Measurements from ENCODE around the gene TIMM44. TPM values are rescaled to one million over a fixed set of nuclear protein-coding genes. Genes with fewer than 3 reads are reported as not detected.

TIMM44 gene
- total RNA-seq, 1 donor from 2014 or later: 92.5 TPM

DNA sequence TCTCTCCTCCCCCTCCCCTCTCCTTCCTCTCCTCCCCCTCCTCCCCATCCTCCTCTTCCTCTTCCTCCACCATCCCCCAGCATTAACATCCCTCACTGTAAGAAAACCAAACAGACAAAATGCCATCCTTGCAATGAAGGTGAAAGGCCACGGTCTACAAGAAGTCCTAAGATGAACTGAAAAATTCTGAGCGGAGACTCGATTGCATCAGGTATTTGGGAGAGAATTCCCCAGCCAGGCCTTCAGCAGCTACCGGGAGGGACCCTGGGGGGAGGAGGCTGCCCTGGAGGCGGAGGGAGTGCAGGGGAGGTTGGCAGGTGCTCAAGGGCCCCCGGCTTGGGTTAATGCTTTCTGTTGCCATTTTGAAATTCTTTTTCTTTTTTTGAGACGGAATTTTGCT lies 10.1 kb upstream of the TIMM44 start:
- Mint-ChIP-seq H3K27me3 (no peaks in the 10 kb centered on the region), H3K27ac (no peak overlapping the region), H3K36me3 (ENCODE audit: low read depth) (peaks cover 11% of the 10 kb centered on the region), H3K4me3 (no peak overlapping the region), H3K4me1 (no peaks in the 10 kb centered on the region), H3K9me3 (no peaks in the 10 kb centered on the region)
- TF ChIP-seq, protein P1, sequence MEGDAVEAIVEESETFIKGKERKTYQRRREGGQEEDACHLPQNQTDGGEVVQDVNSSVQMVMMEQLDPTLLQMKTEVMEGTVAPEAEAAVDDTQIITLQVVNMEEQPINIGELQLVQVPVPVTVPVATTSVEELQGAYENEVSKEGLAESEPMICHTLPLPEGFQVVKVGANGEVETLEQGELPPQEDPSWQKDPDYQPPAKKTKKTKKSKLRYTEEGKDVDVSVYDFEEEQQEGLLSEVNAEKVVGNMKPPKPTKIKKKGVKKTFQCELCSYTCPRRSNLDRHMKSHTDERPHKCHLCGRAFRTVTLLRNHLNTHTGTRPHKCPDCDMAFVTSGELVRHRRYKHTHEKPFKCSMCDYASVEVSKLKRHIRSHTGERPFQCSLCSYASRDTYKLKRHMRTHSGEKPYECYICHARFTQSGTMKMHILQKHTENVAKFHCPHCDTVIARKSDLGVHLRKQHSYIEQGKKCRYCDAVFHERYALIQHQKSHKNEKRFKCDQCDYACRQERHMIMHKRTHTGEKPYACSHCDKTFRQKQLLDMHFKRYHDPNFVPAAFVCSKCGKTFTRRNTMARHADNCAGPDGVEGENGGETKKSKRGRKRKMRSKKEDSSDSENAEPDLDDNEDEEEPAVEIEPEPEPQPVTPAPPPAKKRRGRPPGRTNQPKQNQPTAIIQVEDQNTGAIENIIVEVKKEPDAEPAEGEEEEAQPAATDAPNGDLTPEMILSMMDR (IDR thresholded peaks at IDR 0.05): no peak
- ATAC-seq (ENCODE audit: low read depth) (no peak), DNase-seq (no peak)
- intact Hi-C loops (cut with micrococcal nuclease): no loop called here
- POLR2A ChIA-PET: no interaction called here
- CTCF ChIA-PET: interaction anchor here (0.7 kb wide), 1 partner anchor 156 kb away, joined by 3 read pairs; no protein-coding TSS in a partner anchor

DNA sequence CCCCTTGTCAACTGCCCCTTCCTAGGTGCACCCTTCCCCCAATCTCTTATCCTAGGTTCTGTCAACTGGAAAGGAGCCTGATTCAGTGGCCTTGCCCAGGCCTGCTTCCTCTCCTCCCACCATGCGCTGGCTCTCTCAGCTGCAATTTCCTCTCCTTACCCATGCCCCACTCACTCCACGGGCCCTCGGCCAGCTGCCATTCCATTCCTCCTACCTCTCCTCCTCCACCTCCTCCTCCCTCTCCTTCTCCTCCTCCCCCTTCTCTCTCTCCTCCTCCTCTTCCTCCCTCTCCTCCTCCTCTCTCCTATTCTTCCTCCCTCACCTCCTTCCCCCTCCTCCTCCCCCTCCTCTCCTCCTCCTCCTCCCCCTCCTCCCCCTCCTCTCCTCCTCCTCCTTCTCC lies 9.6 kb upstream of the TIMM44 start:
- H3K27me3 Mint-ChIP-seq: no peaks in the 10 kb centered on the region
- H3K4me1 Mint-ChIP-seq: no peaks in the 10 kb centered on the region
- H3K4me3 Mint-ChIP-seq: no peak overlapping the region
- H3K9me3 Mint-ChIP-seq: no peaks in the 10 kb centered on the region
- H3K27ac Mint-ChIP-seq: no peak overlapping the region
- ChIA-PET POLR2A (interaction anchor here (0.7 kb wide), 1 partner anchor 145 kb away, joined by 8 read pairs; no protein-coding TSS in a partner anchor), CTCF (no interaction called here)
- TF ChIP-seq, protein P1 (IDR thresholded peaks at IDR 0.05): no peak
- H3K36me3 Mint-ChIP-seq (ENCODE audit: low read depth): peaks cover 6% of the 10 kb centered on the region
- ATAC-seq (ENCODE audit: low read depth) (no peak), DNase-seq (no peak)
- intact Hi-C loops (cut with micrococcal nuclease): no loop called here

DNA sequence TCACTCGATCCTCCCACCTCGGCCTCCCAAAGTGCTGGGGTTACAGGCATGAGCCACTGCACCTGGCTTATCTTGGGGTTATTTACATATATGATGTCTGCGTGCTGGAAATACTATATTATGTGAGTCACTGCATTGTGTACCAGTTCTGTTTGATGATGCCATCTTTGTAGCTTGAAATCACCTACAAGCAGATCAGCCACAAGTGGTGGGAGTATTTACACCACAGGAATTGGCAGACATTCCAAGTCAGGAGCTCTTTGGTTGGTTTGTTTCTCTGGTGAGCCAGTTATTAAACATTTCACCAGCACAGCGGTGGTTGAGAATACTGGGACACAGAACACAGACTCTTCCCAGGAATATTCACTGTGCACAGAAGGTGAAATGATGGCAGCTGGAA lies 4.5 kb upstream of the TIMM44 start:
- TF ChIP-seq, protein P1 (IDR thresholded peaks at IDR 0.05): no peak
- no peak overlapping the region for H3K27ac Mint-ChIP-seq
- CTCF ChIA-PET: no interaction called here
- no peaks in the 10 kb centered on the region for H3K27me3 Mint-ChIP-seq
- no peaks in the 10 kb centered on the region for H3K9me3 Mint-ChIP-seq
- no peak for ATAC-seq (ENCODE audit: low read depth)
- H3K36me3 Mint-ChIP-seq (ENCODE audit: low read depth): peaks cover 4% of the 10 kb centered on the region
- POLR2A ChIA-PET: no interaction called here
- H3K4me1 Mint-ChIP-seq: peaks cover 12% of the 10 kb centered on the region
- intact Hi-C loops (cut with micrococcal nuclease): no loop called here
- DNase-seq: no peak
- H3K4me3 Mint-ChIP-seq: no peak overlapping the region

DNA sequence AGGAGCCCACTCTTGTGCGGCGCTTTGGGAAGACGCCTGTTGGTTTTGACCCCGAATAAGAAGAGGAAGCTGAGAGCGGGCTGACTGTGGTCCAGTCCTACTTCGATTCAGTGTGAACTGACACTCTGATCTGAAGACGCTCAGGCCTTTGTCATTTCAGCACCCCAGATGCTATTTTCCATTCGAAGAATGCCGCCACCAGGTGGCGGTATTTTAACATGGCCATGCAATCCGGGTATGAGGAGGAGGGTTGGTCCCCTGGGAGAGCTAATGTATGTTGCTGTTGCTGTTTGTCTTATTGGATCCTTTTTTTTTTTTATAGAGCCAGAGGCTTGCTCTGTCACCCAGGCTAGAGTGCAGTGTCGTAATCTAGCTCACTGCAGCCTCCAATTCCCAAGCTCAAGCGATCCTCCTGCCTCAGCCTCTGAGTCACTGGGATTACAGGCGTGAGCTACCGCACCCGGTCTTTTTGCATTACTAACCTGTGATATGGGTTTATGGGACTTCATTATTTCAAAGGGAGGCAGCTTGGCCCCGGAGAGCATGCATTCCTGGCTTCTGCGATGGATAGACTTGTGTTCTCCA lies 803 bp upstream of the TIMM44 start:
- DNase-seq (peak; percentile 74), ATAC-seq (ENCODE audit: low read depth) (peak; percentile 26)
- Mint-ChIP-seq H3K27ac (peak overlapping the region; percentile 97), H3K4me3 (peak overlapping the region; percentile 91), H3K4me1 (peaks cover 30% of the 10 kb centered on the region), H3K9me3 (no peaks in the 10 kb centered on the region), H3K36me3 (ENCODE audit: low read depth) (peaks cover 22% of the 10 kb centered on the region), H3K27me3 (no peaks in the 10 kb centered on the region)
- ChIA-PET POLR2A (interaction anchor here (0.5 to 2.8 kb wide), 28 partner anchors 9 to 875 kb away, joined by 3 to 49 read pairs (median 4); partner anchors contain the start of genes CERS4, ELAVL1, MAP2K7 and PET100), CTCF (interaction anchor here (0.6 to 3.2 kb wide), 25 partner anchors 15 to 845 kb away, joined by 3 to 12 read pairs (median 4); partner anchors contain the start of genes CTXN1, SNAPC2 and TRAPPC5)
- TF ChIP-seq, protein P1 (IDR thresholded peaks at IDR 0.05): peak; percentile 73
- intact Hi-C loops (cut with micrococcal nuclease): loop anchor here (1.0 to 5.0 kb wide), 5 partner anchors 58 to 377 kb away; partner anchors contain the start of gene CERS4

DNA sequence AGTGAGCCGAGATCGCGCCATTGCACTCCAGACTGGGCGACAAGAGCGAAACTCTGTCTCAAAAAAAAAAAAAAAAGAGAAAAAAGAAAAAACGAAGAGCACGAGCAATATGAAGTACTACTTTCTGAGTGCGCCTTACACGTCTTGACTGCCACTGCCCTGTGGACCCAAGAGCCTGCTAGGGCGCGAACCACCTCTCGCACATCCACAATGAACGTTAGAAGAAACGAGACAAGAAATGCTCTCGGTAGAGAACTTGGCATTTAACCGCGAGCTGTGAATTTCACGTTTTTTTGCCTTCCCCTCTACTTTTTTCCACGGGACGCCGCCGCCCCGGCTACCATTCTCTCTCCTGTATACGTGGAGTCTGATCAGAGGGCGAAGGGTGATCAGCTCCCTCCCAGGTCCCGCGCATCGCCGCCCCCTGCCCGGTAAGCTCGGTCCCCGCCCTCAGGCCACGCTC lies 454 bp downstream of the TIMM44 start:
- Mint-ChIP-seq H3K36me3 (ENCODE audit: low read depth) (peaks cover 33% of the 10 kb centered on the region), H3K27me3 (no peaks in the 10 kb centered on the region), H3K4me1 (peaks cover 33% of the 10 kb centered on the region), H3K9me3 (no peaks in the 10 kb centered on the region), H3K27ac (peak overlapping the region; percentile 97), H3K4me3 (peak overlapping the region; percentile 91)
- ChIA-PET CTCF (interaction anchor here (1.2 to 3.2 kb wide), 7 partner anchors 16 to 375 kb away, joined by 3 to 12 read pairs (median 6); no protein-coding TSS in a partner anchor), POLR2A (interaction anchor here (0.6 to 2.8 kb wide), 25 partner anchors 8 to 874 kb away, joined by 3 to 49 read pairs (median 5); partner anchors contain the start of genes CERS4, CTXN1, ELAVL1 and FBN3)
- ATAC-seq (ENCODE audit: low read depth) (peak; percentile 15), DNase-seq (no peak)
- TF ChIP-seq, protein P1 (IDR thresholded peaks at IDR 0.05): no peak
- intact Hi-C loops (cut with micrococcal nuclease): loop anchor here (1.0 to 5.0 kb wide), 10 partner anchors 14 to 501 kb away; partner anchors contain the start of genes CERS4, ELAVL1, HNRNPM and MAP2K7
